NCI-H146 treated with DMSO at 0.1 percent for 48 hours (cell line): Measurements from ENCODE around the gene FBXW7.
A peak's percentile ranks its signal among the peaks of the same experiment; 100 is the strongest.

ENCODE experiments used
- DNase-seq: peaks from one replicate; lab custom pipeline; 2025; ENCODE audit not compliant: unreplicated experiment; lab: John Stamatoyannopoulos, UW

Gene FBXW7

GRCh38 chr4:152380919-152381318 lies 155.0 kb downstream of the FBXW7 start:
- no peak for DNase-seq

GRCh38 chr4:152380185-152380584 lies 155.7 kb downstream of the FBXW7 start:
- DNase-seq: no peak

DNA sequence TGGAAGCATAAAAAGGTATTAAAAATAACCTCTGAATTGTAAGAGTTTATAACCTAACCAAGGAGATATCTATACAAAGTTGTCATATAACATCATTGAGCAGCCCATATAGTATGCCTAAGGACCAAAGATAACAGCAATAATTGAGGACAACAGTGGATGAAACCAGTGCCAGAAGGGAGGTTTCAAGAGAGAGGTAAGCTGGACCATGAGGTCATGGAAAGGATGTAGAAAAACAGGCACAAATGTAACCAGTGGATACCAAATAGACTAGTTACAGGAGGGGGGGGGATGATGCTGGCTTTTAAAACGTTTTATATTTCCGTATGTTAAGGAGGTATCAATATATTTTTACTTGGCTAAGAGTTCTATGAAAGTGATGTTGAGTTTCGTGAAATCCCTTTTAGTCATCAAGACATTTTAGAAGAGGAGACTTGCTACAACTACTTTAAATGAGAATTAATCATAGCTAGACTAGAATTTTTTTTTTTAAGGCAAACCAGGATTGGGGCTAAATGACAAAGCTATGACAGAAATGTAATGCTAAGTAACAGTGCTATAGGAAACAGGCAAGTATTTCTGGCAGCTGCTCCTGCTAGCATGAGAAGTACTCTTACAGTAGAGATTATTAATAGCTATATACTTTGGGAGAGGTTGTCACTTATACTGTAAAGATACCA lies 161.1 kb downstream of the FBXW7 start:
- no peak for DNase-seq

- DNase-seq: no peak
Observed at GRCh38 chr4:152374153-152374552, 161.7 kb downstream of the FBXW7 start.

DNA sequence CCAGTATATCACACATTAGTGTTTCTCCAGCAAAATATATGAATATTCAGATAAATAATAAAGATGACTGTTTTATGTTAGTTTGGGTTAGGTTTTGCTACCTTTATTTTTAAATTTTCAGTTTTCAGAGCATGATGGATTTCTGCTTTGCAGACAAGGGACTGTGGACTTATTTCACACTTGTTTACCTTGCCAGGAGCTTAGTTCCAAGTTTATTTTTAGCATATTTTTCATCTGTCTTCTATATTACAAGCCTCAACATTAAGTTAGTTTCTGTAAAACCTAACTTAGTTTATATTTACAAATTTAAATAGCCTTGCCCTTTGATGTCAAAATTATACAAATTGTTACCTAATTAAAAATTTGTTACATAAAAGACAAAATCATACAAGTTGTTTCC lies 163.4 kb downstream of the FBXW7 start:
- DNase-seq: no peak

GRCh38 chr4:152369902-152370295 lies 166.0 kb downstream of the FBXW7 start:
- DNase-seq: no peak

GRCh38 chr4:152369203-152369901 lies 166.5 kb downstream of the FBXW7 start:
- DNase-seq: no peak

GRCh38 chr4:152368001-152368400 lies 167.9 kb downstream of the FBXW7 start:
- peak; percentile 87 for DNase-seq

- no peak for DNase-seq
Observed at GRCh38 chr4:152364883-152365282, 171.0 kb downstream of the FBXW7 start.

- no peak for DNase-seq
Observed at GRCh38 chr4:152364383-152364782, 171.5 kb downstream of the FBXW7 start.

- DNase-seq: no peak
Observed at GRCh38 chr4:152363904-152364303, 172.0 kb downstream of the FBXW7 start.

GRCh38 chr4:152363086-152363485 lies 172.8 kb downstream of the FBXW7 start:
- DNase-seq: no peak

DNA sequence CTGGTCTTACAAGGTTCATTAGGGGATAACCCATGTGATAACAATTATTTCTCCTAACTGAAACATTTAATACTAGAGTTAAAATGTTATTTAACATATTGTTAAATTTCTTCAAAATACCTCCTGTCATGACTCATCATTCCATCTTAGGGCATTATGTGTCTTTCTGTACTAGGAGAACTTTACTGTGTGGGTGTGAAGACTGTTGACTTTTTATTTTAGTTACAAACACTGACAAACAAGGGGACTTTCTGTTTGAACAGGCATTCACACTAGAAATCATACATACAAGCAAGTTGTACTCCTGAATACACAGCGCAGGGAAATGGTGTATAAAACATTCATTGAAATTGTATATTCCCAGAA lies 175.9 kb downstream of the FBXW7 start:
- DNase-seq: no peak

DNA sequence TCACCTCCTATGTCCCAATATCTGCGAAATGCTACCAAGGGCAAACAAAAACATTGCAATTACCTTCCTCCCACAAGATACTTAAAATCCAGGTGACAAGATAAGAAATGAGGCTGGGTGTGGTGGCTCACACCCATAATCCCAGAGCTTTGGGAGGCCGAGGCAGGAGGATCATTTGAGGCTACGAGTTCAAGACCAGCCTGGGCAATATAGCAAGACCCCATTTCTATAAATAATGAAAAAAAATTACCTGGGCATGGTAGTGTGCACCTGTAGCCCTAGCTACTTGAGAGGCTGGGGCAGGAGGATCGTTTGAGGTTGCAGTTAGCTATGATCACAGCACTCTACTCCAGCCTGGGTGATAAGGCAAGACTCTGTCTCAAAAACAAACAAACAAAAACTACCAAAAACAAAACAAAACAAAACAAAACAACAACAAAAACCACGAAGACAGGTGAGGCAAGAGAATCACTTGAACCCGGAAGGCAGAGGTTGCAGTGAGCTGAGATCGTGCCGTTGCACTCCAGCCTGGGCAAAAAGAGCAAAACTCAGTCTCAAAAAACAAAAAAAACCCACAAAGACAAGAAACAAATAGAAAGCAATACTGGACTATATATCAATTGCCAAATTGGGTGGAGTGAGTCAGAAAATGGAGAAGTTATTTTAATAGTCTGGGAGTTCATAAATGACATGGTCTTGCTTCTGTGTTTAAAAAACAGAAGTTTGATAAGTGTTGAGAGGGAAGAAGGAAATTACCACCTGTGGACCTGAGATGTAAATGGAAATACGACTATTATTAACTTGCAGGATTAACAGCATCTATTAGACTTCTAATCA lies 176.5 kb downstream of the FBXW7 start:
- DNase-seq: no peak

- DNase-seq: no peak
Observed at GRCh38 chr4:152357206-152357605, 178.7 kb downstream of the FBXW7 start.

DNA sequence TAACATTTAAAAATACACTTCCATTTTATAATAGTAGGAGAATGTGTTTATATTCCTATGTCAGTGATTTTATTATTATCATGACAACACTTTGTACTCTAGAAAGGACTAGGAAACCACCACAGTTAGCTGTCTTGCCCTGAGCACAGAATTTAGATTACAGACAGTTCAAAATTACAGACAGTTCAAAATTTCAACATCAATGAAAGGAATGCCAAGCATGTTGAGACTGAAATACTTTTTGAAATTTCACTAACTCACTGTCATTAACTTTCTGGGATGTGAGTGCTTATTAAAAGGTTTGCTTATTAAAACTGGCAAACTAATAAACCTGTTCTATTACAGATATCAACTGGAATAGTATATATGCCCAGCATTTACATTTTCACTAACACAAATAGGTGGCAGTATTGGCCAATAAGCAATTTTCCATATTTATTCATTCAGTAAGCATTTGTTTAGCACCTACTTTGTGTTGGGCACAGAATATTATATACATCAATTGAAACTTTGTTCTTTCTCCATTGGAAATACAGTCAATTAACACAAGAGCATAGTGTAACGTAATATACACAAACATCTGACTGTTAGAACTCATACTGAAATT lies 179.4 kb downstream of the FBXW7 start:
- no peak for DNase-seq

GRCh38 chr4:152352622-152353116 lies 183.2 kb downstream of the FBXW7 start:
- peak; percentile 91 for DNase-seq

DNA sequence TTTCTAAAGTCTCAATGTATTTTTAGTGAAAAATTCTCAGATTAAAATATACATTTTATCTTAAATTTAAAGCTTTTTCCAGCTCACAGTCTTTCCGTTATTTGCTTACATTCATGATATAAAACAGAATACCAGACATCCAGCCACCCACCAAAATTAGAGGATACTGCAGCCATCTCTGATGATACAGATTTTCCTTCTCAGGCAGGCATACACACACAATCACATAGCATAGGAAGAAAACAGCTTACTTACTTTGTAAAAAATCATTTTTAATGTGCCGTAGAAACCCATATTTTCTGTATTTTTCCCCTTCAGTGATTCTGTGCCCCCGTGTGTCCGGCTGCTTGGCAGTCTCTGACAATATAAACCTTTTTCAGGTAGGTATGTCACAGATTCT lies 183.7 kb downstream of the FBXW7 start:
- DNase-seq: no peak

GRCh38 chr4:152351080-152351479 lies 184.8 kb downstream of the FBXW7 start:
- peak; percentile 21 for DNase-seq

- peak; percentile 18 for DNase-seq
Observed at GRCh38 chr4:152348670-152349069, 187.2 kb downstream of the FBXW7 start.

DNA sequence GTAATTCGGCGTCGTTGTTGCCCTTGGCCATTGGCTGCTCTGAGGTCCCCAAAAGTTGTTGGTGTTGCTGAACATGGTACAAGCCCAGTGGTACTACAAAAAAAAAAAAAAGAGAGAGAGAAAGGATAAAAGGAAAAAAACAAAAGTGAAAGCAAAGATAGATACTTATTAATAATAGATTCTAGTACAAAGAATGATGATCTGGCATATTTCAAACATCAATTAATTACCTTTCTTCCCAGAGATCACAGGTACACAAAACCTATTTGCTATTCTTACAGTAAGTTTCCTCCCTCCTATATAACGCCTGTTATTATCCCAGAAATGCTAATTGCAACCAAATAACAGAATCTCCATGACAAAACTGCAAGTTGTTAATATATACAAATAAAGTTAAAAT lies 188.9 kb downstream of the FBXW7 start:
- no peak for DNase-seq
